DMS114 treated with DMSO at 0.1 percent for 48 hours (cell line): Measurements from ENCODE around the gene SYNE1.

ENCODE experiments used
- DNase-seq: peaks from one replicate; lab custom pipeline; 2025; ENCODE audit not compliant: unreplicated experiment; lab: John Stamatoyannopoulos, UW

SYNE1 gene

DNA sequence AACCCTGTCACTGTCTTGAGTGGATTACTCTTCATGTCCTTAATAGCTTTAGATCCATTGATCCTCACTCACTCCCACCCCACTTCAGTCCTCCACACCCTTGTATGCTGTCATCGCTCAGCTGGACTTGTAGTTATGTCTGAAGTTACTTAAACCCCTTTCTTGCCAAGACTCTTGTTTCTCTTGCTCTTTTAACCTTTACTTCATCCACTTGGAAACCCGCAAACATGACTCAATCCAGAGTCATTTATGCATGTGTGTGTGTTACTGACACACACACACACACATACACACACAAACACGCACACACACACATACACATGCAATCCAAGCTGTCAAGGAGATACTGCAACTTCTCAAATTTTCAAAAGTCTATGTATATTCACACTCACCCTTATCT, 341.8 kb downstream of the SYNE1 start:
- DNase-seq = no peak

DNA sequence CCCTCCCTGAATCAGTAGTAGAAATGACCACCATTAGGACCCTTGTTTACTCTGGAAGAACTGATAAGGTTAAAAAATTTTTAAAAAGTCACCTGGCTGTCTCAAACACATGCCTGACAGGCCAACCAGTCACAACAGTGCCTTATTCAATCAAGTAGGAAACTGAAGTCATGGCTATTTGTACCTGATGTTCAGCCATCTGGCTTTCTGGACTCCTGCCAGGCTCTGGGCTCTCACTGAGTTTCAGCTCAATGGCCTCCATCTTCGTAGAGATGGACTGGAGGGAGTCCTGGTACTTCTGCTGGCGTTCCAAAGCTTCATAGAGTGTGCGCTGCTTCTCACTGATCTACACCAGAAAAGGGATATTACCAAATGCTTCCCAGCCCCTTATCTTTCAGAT, 343.8 kb downstream of the SYNE1 start:
- no peak for DNase-seq

DNA sequence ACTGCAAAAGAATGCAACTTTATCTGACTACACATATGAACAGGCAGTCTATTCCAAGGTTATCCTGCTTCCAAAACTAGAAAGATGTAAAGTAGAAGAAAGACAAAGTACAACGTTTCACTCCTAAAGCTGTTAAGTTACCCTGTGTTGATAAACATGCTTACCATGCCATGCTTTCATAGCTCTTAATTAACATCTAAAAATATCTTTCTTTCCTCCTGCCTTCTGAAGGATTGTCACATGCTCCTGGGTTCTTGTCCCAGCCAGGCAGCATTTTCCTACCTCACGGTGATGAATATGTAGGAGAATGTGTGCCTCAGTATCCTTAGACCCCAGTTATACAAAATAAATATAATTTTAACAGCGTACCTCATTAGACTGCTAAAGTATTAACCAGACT, 344.6 kb downstream of the SYNE1 start:
- no peak for DNase-seq

DNA sequence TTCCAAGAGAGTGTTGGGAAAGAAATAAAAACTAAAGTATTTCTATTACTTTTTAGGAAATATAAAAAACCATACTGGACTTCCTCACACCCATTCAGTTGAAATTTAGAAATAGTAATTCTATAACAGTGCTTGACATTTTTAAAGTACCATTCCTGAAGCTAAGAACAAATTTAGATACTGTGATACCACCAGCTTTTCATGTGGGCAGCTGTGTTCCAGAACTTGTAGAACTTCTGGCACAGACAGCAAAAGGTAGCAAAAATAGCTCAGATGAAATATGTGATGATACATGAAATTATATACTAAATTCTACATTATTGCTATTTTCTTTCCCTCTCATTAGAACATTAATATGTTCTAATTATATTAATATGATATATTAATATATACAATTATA, 346.5 kb downstream of the SYNE1 start:
- DNase-seq = no peak

DNA sequence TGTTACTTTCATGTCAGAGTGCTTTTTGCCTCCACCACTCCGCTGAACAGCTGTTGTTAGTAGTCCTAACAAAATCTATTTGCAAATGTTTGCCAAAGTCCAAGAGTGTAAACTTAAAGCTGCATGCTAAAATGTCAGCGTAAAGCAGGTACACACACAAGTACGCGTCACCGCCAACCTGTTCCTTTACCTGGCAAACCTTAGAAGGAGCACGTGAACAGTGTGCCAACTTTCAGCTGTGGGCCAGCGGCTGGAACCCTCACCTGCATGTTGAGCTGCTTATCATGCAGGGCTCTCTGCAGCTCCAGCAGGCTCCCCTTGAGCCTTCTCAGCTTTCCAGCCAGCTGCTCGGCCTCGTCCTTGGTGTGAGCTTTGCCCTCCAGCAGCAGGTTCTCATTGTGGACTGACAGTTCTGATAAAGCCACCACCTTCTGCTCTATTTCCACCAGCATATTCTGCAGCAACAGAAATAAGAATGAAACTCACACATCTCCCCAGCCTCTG, 359.3 kb downstream of the SYNE1 start:
- no peak for DNase-seq

DNA sequence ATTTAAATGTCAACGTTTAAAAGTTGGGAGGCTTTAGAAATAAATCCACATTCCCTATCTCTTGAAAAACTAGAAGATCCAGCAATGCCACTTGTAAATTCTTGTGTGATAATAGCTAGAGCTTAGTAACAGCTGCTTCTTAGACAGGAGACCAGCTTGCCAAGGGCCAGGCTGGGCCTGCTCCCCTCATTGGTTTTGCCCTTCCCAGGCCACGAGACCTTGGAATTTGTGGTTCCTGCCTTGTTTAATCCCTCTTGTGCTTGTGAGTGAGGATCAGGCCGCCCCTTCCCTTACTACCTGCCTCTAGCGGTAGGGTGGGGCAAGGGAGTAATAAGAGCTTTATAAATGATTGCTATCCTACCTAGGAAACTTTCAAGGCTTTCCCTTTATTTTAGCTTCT, 363.5 kb downstream of the SYNE1 start:
- DNase-seq = no peak

DNA sequence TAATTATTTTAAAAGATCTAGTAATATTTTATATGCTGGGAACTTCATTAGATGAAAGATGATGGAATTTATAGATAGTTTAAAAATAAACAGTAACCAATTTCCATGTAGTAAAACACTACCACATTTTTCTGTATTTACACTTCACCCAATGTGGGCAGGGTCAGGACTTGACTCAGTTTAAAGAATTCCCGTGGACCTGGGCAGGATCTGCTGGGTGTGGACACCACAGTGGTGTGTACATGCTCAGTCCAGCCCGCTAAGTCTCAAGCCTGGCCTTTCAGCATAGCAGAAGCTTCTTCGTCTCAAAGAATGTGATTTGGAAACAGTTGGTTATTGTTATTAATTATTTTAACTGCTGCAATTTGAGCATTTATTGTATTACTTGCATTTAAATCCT, 364.2 kb downstream of the SYNE1 start:
- DNase-seq = no peak

DNA sequence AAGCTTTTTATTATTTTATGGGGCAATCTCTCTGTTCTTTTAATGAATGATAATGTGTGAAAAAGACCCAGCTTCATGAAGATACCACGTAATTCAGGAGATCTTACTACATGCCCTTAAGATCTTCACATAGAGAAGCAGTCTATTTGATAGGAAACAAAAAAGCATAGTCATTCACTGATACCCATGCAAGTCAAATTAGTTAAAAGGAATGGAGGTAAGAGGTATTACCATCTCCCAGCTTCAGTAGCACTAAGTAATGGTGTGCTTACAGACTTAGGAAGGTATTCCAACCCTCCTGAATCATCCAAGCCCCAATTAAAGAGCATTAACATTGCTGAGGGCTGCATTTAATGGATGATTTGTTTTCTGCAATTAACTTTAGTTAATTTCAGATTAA, 364.7 kb downstream of the SYNE1 start:
- DNase-seq = no peak

DNA sequence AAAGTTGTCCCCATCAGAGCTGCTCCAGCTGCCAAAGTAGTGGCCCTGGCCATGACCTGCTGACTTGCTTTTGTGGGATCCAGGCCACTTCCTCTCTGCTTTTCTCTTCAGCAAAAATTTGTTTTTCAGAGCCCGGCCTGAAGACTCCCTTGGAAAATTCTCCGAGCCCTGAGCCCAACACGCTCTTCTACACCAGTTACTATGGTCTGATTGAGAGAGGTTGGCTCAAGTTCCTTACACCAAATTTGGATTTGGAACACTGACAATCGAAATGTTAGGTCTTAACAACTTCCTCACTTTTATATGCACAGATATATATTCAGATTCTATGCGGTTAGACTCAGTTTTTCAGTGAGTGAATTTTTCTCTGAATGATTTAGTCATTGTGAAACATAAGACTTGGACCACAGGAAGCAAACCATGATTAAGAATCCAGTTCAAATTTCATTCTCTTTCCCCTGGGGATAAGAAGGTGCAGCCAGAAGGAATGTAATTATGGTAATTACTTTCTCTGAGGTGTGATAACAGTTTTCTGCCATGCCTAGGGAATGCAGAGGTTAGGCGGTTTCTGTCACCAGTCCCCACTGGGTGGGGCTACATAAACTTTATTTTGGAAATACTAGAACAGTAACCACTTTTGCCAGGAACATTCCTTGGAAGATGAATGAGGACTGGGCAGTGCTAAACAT, 365.2 kb downstream of the SYNE1 start:
- no peak for DNase-seq

DNA sequence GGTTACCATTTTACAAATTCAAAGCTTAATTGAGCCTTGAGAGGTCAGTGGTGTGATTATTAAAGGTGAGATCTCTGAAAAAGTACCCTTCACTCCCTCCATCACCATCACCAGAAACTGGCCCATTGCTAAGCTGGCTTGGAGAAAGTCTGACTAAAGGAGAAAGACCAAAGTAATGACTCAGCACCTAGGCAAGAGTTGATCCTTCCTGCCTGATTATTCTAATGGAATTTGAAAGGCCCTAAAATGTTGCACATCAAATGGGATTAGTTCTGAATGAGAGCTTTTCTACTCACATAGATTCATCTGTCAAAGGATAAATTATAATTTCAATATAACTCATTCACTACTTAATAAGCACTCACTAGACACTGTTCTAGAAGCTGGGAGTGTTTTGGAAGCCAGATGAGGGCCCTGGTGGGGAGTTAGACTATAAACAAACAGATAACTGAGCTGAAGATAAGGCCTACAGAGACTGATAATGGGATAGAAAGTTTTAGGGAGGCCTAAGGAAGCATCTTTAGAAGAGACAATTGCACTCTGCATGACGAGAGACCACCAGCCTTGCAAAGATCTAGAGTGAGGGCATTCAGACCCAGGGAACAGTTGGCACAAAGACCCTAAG, 366.7 kb downstream of the SYNE1 start:
- DNase-seq = no peak

DNA sequence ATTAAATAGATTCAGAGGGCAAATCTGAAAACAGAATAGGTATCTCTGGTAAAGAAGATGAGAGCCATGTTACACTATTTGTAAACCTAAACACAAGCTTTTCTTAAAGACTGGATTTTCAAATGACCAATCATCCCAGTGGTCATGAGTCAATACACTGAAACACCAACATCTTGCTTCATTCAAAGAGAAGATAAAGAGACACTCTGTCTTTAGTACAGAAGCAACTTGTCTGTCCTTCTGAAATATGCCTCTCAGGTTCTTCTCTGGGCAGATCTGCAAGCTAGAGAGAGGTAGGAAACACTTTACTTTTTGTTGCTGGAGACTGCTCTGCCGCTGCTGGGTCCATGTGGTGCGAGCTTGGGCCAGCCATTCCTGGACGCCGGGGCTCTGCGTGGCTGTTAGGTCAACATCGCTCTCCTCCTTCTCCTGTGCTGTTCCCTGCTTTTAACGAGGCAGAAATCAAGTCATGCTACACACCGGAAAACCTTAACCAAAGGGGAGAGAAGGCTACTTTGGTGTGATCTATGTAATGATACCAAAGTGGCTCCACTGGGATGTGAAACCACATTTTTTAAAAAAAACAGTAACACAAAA, 368.2 kb downstream of the SYNE1 start:
- no peak for DNase-seq

DNA sequence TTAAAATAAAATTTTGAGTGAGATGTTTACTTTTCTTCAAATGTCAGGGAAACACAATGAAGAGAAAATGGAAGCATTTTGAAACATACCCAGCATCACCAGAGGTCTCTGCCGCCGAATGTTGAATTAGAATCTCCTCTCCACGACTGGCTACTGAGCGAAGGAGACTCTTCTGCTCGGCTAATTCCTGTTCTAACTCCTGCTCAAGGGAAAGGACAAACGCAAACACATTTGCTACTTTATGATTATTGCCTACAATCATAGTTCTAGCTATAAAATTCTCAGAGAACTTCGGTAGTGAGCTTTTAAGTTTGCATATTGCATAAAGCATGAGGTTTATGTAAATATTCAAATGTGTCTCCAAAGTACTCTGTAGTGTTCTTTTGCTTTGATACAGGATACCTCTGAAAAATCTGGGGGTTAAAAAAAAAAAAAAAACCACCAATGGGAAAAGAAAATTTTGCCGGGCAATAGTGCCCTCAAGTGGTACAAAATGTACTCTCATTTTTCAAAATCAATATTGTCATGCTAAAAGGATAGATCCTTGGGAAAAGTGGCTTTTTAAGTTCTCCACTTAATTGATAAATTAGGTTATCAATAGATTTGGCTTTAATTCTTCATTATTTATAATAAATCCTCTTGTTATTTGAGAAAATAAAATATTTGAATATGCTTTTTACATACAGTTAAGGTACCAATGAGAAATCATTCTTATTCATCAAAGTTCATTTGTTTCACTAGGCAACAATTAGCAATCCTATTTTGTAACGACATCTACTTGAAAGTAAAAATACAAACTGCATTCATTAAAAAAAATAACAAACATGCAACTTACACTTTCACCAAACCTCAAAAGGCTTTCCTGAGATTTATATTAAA, 369.0 kb downstream of the SYNE1 start:
- DNase-seq = no peak

DNA sequence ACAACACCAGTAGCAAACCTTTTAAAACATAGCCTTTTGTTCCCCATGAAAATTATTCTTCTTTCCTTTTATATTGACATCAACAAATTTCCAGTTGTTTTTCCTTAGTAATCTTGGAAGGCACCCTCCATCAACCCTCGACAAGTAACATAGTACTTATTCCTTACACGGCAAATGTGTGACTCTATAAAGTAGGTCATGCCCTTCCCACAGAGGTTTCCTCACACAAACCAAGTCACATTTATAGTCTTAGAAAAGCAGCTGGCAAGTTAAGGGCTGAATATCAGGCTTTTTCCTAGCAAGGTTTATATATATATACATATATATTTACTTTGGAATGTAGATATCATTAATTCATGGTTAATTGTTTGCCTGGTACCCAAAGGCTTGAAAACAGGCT, 371.5 kb downstream of the SYNE1 start:
- no peak for DNase-seq

DNA sequence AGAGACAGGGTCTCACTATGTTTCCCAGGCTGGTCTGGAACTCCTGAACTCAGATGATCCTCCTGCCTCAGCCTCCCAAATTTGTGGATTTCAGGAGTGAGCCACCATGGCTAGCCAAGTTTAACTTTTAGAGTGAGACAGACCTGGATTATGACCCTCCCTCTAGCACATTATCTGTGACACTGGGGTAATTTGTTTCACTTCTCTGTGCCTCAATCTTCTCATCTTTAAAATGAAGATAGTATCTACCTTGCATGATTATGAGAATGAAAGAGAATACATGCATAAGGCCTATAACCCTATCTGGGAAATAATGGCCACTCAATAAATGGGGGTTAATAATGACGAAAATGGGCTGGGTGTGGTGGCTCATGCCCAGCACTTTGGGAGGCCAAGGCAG, 373.6 kb downstream of the SYNE1 start:
- DNase-seq = no peak

DNA sequence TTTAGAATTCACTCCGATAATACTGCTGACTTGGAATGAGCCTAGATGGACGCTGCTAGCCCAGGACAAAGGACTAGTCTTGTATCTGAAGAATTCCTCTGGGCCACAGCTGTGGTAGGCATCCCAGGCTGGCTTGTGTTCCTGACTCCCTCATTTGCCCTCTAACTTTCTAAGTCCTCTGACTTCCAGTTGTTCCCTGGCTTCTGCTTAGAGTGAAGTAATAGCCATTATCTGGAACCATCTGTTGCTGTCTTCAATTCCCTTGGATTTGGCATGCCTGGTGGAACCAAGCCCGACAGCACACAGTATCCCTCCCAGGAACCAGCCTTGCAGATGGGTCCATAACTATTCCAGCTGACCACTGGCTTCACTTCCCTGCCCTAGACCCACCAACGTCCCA, 376.0 kb downstream of the SYNE1 start:
- DNase-seq = no peak

DNA sequence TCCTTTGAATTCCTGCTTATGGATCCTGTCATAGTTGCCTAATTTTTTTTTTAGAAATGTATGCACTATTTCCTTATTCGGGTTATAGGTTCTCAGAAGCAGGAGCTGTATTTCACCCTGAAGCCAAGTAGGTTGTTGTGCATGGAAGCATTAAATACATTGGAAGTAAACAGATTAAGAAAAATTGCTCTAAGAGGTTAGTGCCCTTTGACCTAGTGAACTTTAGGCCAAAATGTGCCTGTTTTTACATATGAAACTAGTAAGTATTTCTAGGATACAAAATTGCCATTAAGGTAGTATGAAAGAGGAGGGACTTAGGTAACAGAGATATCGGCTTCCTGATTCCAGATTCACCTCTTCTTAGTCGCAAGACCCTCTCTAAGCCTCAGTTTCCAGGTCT, 377.9 kb downstream of the SYNE1 start:
- DNase-seq = no peak

DNA sequence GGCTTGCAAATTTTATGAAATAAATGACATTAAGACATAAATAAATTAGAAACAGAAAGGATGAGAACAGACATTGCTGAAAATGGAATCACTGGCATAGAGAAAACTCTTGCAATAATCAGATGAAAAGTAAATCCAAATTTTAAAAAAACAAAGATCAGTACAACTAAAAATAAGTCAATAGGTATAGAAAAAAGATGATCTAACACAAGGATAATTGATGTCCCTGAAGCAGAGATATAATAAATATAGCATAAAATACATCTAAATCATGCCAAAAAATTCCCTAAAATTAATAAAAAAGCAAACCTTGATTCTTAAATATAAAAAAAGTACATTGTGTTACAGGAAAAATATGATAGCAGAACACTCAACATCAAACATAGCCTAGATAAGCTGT, 379.6 kb downstream of the SYNE1 start:
- no peak for DNase-seq

DNA sequence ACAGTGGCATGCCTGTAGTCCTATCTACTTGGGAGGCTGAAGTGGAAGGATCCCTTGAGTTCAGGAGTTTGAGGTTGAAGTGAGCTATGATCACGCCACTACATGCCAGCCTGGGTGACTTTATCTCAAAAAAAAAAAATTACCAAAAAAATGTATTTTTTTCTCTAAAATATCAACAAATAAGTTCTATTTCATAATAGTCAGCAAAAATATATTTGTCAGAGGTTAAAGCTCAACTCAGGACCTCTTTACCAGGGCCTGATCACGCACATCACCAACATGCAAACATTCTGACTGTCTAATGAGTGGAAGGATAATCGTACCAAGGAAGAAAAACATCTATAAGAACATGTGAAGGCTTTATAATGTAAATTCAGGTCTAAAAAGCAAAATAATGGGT, 387.0 kb downstream of the SYNE1 start:
- DNase-seq = no peak

DNA sequence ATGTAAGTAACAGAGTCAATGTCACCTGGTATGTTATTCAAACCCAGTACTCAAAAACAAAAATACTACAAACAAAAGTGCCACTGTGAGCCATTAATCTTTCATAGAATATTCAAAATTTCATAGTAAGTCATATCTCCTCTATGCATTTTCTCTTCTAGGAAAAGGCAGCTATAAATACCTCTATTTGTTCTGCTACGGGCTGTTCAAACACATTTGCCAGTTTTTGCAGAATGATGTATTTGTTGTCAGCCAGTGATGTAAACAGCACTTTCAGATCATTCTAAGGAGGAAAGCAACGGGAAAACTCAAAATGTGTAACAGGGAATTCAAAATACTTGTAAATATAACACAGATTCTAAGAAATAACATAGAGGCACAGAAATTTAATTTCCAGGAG, 388.2 kb downstream of the SYNE1 start:
- no peak for DNase-seq

DNA sequence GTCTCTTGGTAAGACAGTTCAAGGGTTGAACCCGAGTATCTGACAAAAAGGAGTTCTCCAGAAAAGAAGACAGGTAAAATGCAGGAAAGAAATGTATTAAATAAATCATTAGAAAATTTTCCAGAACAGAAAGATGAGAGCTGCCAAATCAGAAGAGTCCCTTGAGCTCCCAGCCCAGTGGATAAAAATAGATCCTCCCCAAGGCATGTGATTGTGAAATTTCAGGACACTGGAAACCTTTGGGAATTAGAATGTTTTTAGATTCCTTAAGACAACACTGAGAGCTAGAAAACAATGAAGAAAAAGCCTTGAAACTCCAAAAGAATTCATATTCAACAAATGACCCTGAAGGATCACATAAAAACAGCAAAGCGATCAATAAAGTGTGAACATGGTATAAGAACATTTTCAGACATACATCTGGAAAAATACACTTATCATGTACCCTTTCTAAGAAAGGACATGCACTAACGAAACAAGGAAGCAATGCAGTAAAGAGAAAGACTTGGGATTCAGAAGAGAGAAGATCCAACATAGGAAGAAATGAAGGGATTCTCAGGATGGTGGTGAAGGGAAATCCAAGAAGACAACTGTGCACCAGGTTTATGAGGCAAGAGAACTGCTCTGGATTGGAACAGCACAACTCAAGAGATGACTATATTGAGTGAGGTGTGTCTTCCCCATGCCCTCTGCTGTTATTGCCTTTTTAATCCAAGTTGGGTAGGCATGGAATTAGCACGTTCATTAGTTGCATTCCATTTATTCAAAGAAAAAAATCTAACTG, 390.4 kb downstream of the SYNE1 start:
- DNase-seq = no peak
